ENCODE results near the gene SNRNP40.

DNA sequence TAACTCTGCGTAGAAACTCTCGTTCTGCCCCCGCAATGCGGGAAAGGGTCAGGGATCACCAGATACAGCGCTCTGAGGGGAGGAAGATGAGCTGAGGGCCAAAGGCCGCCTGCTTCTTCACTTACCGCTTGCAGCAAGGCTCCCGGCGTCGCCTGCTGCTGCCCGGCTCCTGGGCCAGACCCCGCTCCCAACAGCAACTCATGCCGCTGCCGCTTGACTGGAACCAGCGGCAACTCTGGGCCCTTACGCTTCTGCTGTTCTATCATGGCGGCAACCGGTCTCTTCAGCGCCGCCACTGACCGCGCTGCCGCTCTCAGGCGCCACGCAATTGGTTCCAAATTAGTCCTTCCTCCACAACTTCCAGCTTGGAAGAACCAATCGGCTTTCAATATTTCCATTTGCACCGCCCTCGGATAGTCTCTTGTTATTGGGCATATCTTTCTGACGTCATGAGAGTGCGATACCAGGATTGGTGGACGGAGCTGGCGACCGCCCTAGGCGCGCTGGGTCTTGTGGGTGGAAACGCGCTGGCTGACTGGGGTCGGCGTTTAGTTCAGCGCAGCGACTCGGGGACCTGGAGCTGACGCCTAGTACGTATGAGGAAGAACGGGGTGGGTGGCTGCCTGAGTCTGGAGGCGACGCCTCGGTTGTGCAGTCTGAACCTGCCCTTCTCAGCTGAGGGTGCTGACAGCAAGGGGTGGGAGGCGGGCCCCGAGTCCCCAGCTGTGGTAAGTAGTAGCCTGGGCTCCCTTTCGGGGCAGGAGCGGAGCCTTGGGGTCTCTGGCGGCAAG is at the start of gene SNRNP40, which contains the start of gene ZCCHC17:
- TF ChIP-seq ZFP3 (CRISPR knock-in tag; IDR thresholded peaks at IDR 0.05) (no peak), RARB (CRISPR knock-in tag; IDR thresholded peaks at IDR 0.05) (no peak), OSR1 (CRISPR knock-in tag; IDR thresholded peaks at IDR 0.05) (no peak), ZNF8 (CRISPR knock-in tag; IDR thresholded peaks at IDR 0.05) (no peak), ZNF565 (CRISPR knock-in tag; conservative IDR thresholded peaks at IDR 0.05; ENCODE audit: low read depth) (no peak), TOX (CRISPR knock-in tag; IDR thresholded peaks at IDR 0.05; ENCODE audit: borderline replicate concordance) (no peak)
- TF ChIP-seq, protein P1, sequence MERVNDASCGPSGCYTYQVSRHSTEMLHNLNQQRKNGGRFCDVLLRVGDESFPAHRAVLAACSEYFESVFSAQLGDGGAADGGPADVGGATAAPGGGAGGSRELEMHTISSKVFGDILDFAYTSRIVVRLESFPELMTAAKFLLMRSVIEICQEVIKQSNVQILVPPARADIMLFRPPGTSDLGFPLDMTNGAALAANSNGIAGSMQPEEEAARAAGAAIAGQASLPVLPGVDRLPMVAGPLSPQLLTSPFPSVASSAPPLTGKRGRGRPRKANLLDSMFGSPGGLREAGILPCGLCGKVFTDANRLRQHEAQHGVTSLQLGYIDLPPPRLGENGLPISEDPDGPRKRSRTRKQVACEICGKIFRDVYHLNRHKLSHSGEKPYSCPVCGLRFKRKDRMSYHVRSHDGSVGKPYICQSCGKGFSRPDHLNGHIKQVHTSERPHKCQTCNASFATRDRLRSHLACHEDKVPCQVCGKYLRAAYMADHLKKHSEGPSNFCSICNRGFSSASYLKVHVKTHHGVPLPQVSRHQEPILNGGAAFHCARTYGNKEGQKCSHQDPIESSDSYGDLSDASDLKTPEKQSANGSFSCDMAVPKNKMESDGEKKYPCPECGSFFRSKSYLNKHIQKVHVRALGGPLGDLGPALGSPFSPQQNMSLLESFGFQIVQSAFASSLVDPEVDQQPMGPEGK (CRISPR knock-in tag; IDR thresholded peaks at IDR 0.05; ENCODE audit: borderline replicate concordance): no peak
- TF ChIP-seq, protein P2, sequence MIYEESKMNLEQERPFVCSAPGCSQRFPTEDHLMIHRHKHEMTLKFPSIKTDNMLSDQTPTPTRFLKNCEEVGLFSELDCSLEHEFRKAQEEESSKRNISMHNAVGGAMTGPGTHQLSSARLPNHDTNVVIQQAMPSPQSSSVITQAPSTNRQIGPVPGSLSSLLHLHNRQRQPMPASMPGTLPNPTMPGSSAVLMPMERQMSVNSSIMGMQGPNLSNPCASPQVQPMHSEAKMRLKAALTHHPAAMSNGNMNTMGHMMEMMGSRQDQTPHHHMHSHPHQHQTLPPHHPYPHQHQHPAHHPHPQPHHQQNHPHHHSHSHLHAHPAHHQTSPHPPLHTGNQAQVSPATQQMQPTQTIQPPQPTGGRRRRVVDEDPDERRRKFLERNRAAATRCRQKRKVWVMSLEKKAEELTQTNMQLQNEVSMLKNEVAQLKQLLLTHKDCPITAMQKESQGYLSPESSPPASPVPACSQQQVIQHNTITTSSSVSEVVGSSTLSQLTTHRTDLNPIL (CRISPR knock-in tag; IDR thresholded peaks at IDR 0.05; ENCODE audit: low read depth): no peak

Measured in SK-N-SH treated with all-trans-retinoic acid at 6 μM for 48 hours (cell line).